Stimulated activated CD8-positive, alpha-beta memory T cell treated with anti-CD3 and anti-CD28 coated beads, Interleukin-15, amount 100 ng/mL, for 24 hours (primary cell): ENCODE results near the gene RAD51C.
"Not testable (repeated sequence)": the region's sequence is repeated elsewhere in the genome, so short reads cannot be mapped to it uniquely, and the experiment has no call there.

Source experiments
- DNase-seq: peaks from one replicate; pipeline ENCODE4 v3.0.0-alpha.2; 2020; ENCODE audit warnings: low read depth

RAD51C gene

DNA sequence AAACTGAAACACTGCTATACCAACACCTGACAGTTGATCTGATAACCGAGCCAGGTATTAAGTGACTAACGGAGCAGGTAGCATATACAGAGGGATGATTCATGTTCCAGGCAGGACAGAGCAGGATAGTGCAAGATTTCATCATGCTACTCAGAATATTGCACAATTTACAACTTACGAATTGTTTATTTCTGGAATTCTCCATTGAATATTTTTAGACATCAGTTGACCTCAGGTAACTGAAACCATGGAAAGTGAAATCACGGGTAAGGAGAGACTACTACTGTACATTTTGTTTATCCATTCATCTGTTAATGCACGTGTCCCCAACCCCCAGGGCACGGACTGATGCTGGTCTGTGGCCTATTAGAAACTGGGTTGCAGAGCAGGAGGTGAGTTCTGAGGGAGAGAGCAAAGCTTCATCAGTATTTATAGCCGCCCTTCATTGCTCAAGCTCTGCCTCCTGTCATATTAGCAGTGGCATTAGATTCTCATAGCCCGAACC is 48.8 kb downstream of the RAD51C start:
- DNase-seq, result no peak

DNA sequence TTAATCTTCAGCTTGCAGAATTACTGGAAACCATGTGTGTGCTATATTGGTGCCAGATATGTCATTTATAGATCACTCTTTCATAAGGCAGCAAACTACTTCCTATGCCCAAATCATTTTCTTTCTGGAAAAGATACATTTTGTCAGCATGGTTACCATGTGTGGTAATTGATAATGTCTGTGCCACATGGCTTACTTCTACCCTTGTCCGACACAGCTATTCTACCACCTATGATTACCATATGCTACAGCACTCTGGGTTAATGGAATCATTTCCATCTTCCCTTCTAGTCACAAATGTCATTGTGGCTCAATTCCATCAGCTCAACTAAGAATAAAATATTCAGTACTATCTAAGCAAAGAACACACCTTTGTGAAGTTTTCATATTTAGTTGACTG is 55.3 kb downstream of the RAD51C start:
- no peak for DNase-seq

DNA sequence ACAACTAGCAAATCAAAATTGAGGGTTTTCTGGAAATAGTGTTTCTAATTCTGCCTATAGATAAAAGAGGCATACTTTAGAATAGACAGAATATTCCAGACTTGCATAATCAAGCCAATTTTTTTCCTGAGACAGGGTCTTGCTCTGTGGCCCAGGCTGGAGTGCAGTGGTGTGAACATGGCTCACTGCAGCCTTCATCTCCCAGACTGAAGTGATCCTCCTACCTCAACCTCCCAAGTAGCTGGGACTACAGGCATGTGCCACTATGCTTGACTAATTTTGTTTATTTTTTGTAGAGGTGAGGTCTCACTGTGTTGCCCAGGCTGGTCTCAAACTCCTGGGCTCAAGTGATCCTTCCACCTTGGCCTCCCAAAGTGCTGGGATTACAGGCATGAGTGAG is 57.2 kb downstream of the RAD51C start:
- not testable (repeated sequence) for DNase-seq

DNA sequence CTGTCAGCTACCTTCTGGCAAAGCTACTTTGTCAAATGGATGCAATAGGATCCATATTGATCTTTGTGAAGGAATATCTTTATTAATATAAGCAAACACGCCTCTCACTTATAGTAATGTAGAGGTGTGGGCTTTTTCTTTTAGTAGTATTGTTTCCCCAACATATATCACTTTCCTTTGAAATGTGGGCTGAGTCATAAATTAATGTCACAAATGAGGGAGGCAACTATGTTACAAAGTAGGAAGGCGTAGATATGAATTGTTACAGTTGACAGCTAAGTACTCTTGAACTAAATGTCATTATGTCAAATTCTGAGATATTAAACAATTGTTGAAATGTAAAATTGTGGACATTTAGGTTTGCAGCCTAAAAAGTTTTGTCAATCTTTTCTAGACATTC is 60.6 kb downstream of the RAD51C start:
- no peak for DNase-seq

DNA sequence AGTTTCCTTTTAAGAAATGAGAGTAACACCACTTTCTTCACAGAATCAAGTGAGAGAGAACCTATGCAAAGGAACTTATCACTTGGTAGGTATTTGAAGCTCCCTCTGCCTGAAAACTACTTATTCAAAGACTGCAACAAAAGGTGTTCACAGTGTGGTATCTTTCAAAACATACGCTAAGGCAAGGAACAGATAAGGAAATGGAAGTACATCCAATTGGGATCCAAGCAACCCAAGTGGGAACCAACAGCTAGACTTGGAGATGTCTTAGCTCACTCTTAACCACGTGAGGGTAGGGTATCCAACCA is 62.8 kb downstream of the RAD51C start:
- no peak for DNase-seq

DNA sequence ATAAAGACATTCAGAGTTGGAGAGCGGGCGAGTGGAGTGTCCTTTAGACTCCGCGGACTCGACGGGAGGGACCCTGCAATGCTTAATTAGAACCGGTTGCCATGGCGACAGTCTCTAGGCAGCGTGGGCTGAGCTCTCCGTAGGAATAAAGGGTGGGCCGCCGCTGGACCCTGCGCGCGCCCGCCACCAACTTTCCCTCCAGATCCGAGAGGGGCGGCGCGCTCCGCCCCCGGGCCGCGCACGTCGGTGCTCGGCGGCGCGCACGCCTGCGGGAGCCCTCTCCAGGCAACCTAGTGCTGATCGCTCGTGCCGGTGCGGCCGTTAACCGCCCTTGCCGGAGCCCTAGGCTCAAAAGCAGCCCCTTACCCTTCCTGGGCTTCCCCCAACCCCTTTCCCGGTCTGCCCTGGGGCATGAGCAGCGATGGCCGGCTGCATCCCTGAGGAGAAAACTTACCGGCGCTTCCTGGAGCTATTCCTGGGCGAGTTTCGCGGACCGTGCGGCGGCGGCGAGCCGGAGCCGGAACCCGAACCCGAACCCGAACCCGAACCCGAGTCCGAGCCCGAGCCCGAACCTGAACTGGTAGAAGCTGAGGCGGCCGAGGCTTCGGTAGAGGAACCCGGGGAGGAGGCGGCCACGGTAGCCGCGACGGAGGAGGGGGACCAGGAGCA is 63.3 kb downstream of the RAD51C start, which contains the start of gene PPM1E:
Gene PPM1E (plus strand): TSS at position 278 of the 669 bp plus-strand sequence.
- peak; percentile 12 for DNase-seq

DNA sequence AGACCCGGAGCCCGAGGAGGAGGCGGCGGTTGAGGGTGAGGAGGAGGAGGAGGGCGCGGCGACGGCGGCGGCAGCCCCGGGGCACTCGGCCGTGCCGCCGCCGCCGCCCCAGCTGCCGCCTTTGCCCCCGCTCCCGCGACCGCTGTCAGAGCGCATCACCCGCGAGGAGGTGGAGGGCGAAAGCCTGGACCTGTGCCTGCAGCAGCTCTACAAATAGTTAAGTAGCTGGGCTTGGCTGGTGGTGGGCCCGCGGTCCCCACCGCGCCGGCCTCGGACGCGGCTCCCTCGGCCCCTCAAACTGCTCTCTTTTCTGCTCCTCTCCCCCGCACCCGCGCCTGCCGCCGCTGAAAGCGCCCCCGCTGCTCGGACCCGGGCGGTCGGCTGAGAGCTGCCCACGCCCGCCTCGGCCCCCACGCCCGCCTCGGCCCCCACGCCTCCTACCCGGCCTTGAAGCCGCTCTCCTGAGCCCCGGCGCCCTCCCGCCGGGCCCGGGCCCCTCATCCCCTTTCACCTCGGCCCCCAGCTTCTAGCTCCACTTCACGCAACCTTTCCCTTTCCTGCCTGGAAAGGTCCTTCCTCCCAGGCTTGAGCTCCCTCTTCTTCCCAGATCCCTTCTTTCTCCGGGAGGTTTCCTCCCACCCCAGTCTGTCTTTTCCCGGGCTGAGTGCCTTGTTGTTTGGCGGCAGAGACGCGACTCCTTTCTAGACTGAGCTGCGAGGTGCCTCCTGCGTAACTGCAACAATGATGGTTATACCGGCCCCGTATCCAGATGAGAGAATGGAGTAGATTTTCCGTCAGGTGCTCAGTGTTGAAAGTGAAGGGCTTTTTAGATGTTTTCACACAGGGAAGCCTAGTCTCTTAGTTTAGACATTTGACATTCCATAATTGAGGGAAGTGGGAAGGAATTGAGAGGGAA is 64.1 kb downstream of the RAD51C start:
- DNase-seq, result no peak

DNA sequence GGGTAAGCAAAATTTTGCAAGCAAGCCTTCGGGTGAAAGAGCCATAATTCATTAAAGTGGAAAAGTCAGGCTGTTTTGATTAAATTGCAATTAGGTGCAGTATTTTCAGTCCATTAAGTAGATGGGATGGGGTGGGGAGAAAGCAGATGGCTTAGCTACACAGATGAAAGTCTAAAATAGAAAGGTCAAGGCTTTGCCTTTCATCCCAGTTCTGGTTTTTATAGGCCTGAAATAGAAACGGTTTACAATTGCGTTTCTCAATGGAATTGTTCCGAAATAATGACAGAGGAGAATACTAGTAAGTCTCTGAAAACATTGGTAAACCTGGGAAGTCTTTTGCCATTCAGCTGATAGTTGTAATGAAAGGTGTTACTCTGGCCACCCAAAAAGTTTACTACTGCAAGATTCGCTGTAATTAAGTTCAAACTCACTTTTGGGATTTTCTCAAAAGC is 64.8 kb downstream of the RAD51C start:
- DNase-seq, result no peak

GRCh38 chr17:58758890-58759289 is 66.5 kb downstream of the RAD51C start:
- no peak for DNase-seq

DNA sequence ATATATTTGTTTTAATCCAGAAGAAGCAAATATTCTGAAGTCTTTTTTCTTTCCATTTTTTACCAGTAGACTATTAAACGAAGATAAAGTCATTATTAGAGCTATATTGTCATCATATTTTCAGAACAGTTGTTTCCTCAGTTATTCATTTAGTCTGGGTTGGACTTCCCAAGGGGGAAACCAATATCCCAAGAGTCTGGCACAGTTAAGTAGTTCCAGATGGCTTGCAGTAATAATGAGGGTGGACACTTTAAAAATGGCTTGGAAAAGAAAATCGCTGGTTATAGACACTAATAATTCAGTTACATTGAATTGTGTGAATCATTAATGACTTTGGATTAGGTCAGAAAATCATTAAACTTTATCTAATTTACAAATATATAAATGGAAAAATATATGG is 67.1 kb downstream of the RAD51C start:
- DNase-seq, result no peak

DNA sequence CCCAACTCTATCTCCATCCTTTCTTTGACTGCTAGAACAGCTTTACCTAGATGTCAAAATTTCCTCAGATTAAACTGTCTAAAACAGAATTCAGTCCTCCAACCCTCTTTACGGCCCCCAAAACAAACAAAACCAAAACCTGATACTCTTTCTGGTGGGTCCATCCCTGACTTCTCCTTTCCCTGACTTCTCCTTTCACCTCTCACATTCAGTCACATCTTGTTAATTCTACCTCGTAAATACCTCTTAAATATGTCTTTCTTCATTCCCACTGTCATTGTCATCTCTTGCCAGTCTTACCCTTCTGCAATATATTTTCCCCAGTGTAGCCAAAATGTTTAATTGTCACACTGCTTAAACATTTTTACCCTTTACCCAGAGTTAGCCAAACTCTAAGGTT is 67.8 kb downstream of the RAD51C start:
- DNase-seq, result no peak

GRCh38 chr17:58763263-58763662 is 70.9 kb downstream of the RAD51C start:
- DNase-seq, result no peak

DNA sequence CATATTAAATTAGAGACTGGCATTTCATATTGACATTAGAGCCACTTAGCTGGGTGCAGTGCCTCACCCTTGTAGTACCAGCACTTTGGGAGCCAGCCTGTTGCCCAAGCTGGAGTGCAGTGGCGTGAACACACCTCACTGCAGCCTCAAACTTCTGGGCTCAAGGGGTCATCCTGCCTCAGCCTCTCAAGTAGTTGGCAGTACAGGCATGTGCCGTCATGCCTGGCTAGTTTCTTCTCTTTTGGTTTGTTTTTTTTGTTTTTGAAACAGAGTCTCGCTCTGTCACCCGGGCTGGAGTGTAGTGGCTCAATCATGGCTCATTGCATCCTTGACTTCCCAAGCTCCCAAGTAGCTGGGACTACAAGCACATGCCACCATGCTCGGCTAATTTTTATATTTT is 72.0 kb downstream of the RAD51C start:
- DNase-seq, result no peak

- DNase-seq, result not testable (repeated sequence)
Observed at GRCh38 chr17:58778482-58778881, 86.1 kb downstream of the RAD51C start.

DNA sequence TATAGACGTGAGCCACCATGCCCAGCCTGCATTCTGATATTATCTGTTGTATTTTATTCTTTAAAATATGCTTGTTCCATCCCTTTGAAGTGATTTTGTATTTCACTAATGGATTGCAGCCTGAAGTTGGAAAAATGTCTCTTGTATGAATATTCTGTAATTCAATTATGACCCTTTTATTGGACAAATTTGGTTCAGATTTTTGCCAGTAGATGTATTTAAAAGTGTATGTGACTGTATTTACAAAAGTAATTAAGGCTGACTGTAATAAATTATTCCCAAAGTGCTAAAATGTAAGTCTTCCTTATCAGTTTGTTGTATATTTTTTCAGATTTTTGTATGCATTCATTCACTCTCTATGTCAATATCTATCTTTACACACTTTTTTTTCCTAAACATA is 87.0 kb downstream of the RAD51C start:
- DNase-seq, result no peak

- no peak for DNase-seq
Observed at GRCh38 chr17:58783380-58783779, 91.0 kb downstream of the RAD51C start.

GRCh38 chr17:58785097-58785496 is 92.7 kb downstream of the RAD51C start:
- no peak for DNase-seq
